ENCODE results near the gene SMDT1. TPM values are rescaled to one million over a fixed set of nuclear protein-coding genes. Genes with fewer than 3 reads are reported as not detected.

Gene SMDT1
- total and polyA plus RNA-seq, 4 donors, result 7.2 to 115 (median 39.9) TPM

GRCh38 chr22:42035256-42035655, 44.2 kb upstream of the SMDT1 start:
- H3K4me3 ChIP-seq (ENCODE audit: low read depth in 1 of 3, low read length in 3 of 3), result no peak overlapping the region
- H3K4me1 ChIP-seq (ENCODE audit: control insufficient read depth in 4 of 4, insufficient read depth in 4 of 4, low read length in 3 of 4), result no peaks in the 10 kb centered on the region
- 88% methylated on average over 8 of the region's 8 CpGs for WGBS
- no peak for DNase-seq (ENCODE audit: low spot score)
- TF ChIP-seq NR2F2 (IDR thresholded peaks at IDR 0.05) (no peak), HNF4A (conservative IDR thresholded peaks at IDR 0.05) (no peak)
- no peaks in the 10 kb centered on the region for H3K27me3 ChIP-seq (ENCODE audit: control insufficient read depth in 4 of 4, insufficient read depth in 4 of 4, low read length in 3 of 4)
- peaks cover 0 to 2% (median 0%) of the 10 kb centered on the region in 4 donors for H3K9me3 ChIP-seq (ENCODE audit: control insufficient read depth in 4 of 4, low read length in 3 of 4)
- H3K36me3 ChIP-seq (ENCODE audit: control insufficient read depth in 4 of 4, insufficient read depth in 3 of 4, low read depth in 1 of 4, low read length in 3 of 4), result no peaks in the 10 kb centered on the region
- no peak overlapping the region for H3K9ac ChIP-seq (ENCODE audit: low read depth in 1 of 2, low read length in 2 of 2)
- H3K27ac ChIP-seq (ENCODE audit: low read depth in 1 of 2, low read length in 2 of 2), result no peak overlapping the region

- no peak for TF ChIP-seq HNF4G (IDR thresholded peaks at IDR 0.05)
- TF ChIP-seq, protein P1, sequence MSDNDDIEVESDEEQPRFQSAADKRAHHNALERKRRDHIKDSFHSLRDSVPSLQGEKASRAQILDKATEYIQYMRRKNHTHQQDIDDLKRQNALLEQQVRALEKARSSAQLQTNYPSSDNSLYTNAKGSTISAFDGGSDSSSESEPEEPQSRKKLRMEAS (IDR thresholded peaks at IDR 0.05), result no peak
- TF ChIP-seq RAD21 (IDR thresholded peaks at IDR 0.05), result no peak
- TF ChIP-seq, protein P2, sequence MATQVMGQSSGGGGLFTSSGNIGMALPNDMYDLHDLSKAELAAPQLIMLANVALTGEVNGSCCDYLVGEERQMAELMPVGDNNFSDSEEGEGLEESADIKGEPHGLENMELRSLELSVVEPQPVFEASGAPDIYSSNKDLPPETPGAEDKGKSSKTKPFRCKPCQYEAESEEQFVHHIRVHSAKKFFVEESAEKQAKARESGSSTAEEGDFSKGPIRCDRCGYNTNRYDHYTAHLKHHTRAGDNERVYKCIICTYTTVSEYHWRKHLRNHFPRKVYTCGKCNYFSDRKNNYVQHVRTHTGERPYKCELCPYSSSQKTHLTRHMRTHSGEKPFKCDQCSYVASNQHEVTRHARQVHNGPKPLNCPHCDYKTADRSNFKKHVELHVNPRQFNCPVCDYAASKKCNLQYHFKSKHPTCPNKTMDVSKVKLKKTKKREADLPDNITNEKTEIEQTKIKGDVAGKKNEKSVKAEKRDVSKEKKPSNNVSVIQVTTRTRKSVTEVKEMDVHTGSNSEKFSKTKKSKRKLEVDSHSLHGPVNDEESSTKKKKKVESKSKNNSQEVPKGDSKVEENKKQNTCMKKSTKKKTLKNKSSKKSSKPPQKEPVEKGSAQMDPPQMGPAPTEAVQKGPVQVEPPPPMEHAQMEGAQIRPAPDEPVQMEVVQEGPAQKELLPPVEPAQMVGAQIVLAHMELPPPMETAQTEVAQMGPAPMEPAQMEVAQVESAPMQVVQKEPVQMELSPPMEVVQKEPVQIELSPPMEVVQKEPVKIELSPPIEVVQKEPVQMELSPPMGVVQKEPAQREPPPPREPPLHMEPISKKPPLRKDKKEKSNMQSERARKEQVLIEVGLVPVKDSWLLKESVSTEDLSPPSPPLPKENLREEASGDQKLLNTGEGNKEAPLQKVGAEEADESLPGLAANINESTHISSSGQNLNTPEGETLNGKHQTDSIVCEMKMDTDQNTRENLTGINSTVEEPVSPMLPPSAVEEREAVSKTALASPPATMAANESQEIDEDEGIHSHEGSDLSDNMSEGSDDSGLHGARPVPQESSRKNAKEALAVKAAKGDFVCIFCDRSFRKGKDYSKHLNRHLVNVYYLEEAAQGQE (IDR thresholded peaks at IDR 0.05), result no peak
- TF ChIP-seq YY1 (IDR thresholded peaks at IDR 0.05), result no peak
- TF ChIP-seq FOXA2 (IDR thresholded peaks at IDR 0.05), result no peak
- TF ChIP-seq JUND (IDR thresholded peaks at IDR 0.05), result no peak
- no peak for TF ChIP-seq RXRA (IDR thresholded peaks at IDR 0.05)
- no peak for TF ChIP-seq TAF1 (conservative IDR thresholded peaks at IDR 0.05)
- TF ChIP-seq CTCF (IDR thresholded peaks at IDR 0.05; ENCODE audit: low read depth, low read length, missing input control), result no peak
- TF ChIP-seq NR2F2 (IDR thresholded peaks at IDR 0.05), result no peak
- TF ChIP-seq ATF3 (IDR thresholded peaks at IDR 0.05), result no peak
- Histone ChIP-seq H3K4me3 (ENCODE audit: low read depth in 1 of 3, low read length in 3 of 3) (no peak overlapping the region), H3K4me1 (ENCODE audit: control insufficient read depth in 4 of 4, insufficient read depth in 4 of 4, low read length in 3 of 4) (no peaks in the 10 kb centered on the region), H3K27ac (ENCODE audit: low read depth in 1 of 2, low read length in 2 of 2) (no peak overlapping the region), H3K27me3 (ENCODE audit: control insufficient read depth in 4 of 4, insufficient read depth in 4 of 4, low read length in 3 of 4) (no peaks in the 10 kb centered on the region), H3K9ac (ENCODE audit: low read depth in 1 of 2, low read length in 2 of 2) (no peak overlapping the region), H3K9me3 (ENCODE audit: control insufficient read depth in 4 of 4, low read length in 3 of 4) (peaks cover 0 to 7% (median 1%) of the 10 kb centered on the region in 4 donors), H3K36me3 (ENCODE audit: control insufficient read depth in 4 of 4, insufficient read depth in 3 of 4, low read depth in 1 of 4, low read length in 3 of 4) (no peaks in the 10 kb centered on the region)
- 96% methylated on average over 5 of the region's 5 CpGs for WGBS
- DNase-seq (ENCODE audit: low spot score), result no peak
These were observed 40.2 kb upstream of the SMDT1 start for GRCh38 chr22:42039271-42039670.

- Histone ChIP-seq H3K4me1 (ENCODE audit: control insufficient read depth in 4 of 4, insufficient read depth in 4 of 4, low read length in 3 of 4) (no peaks in the 10 kb centered on the region), H3K27ac (ENCODE audit: low read depth in 1 of 2, low read length in 2 of 2) (no peak overlapping the region), H3K27me3 (ENCODE audit: control insufficient read depth in 4 of 4, insufficient read depth in 4 of 4, low read length in 3 of 4) (no peaks in the 10 kb centered on the region), H3K4me3 (ENCODE audit: low read depth in 1 of 3, low read length in 3 of 3) (no peak overlapping the region), H3K9ac (ENCODE audit: low read depth in 1 of 2, low read length in 2 of 2) (no peak overlapping the region), H3K9me3 (ENCODE audit: control insufficient read depth in 4 of 4, low read length in 3 of 4) (peaks cover 0 to 7% (median 1%) of the 10 kb centered on the region in 4 donors), H3K36me3 (ENCODE audit: control insufficient read depth in 4 of 4, insufficient read depth in 3 of 4, low read depth in 1 of 4, low read length in 3 of 4) (no peaks in the 10 kb centered on the region)
- DNase-seq (ENCODE audit: low spot score), result no peak
- TF ChIP-seq GABPA (IDR thresholded peaks at IDR 0.05 in 1 of 2, conservative IDR thresholded peaks at IDR 0.05 in 1 of 2), result no peak
- no peak for TF ChIP-seq ATF3 (IDR thresholded peaks at IDR 0.05)
- TF ChIP-seq HNF4G (IDR thresholded peaks at IDR 0.05), result no peak
- TF ChIP-seq TAF1 (conservative IDR thresholded peaks at IDR 0.05), result no peak
These were observed 37.7 kb upstream of the SMDT1 start for GRCh38 chr22:42041784-42042183.

Measured in liver (tissue), 9 donors.